Fibroblast of lung (primary cell): ENCODE data around the gene CTNNB1. TPM values are rescaled to one million over a fixed set of nuclear protein-coding genes. Genes with fewer than 3 reads are reported as not detected.

Source experiments
- DNase-seq, 2 donors: peaks; one replicate each; pipeline versions ENCODE4 v3.0.0 to v3.0.0-alpha.2; 2010; ENCODE audit warnings: low read depth in 2 of 2
- H2AFZ ChIP-seq: 2 replicates; pipeline ENCODE4 v1.5.1; 2012; ENCODE audit warnings: low read length, control low read depth, inconsistent platforms
- H3K27ac ChIP-seq: 2 replicates; pipeline ENCODE4 v1.5.1; 2011; ENCODE audit warnings: low read length, control low read depth; ENCODE audit not compliant: insufficient read depth
- H3K27me3 ChIP-seq: 2 replicates; pipeline ENCODE4 v1.5.1; 2011; ENCODE audit warnings: mild to moderate bottlenecking, low read length; ENCODE audit not compliant: control insufficient read depth, insufficient read depth
- H3K36me3 ChIP-seq: 2 replicates; pipeline ENCODE4 v1.5.1; 2011; ENCODE audit warnings: low read length; ENCODE audit not compliant: control insufficient read depth, insufficient read depth
- H3K4me1 ChIP-seq: 2 replicates; pipeline ENCODE4 v1.5.1; 2011; ENCODE audit warnings: low read length; ENCODE audit not compliant: control insufficient read depth, insufficient read depth; ENCODE audit errors: extremely low read depth
- H3K4me2 ChIP-seq: 2 replicates; pipeline ENCODE4 v1.5.1; 2011; ENCODE audit warnings: low read length, control low read depth; ENCODE audit not compliant: insufficient read depth; ENCODE audit errors: extremely low read depth
- H3K4me3 ChIP-seq, 4 experiments: fragments of 200-600 bp in 1 of 4; sonication (generic) in 1 of 4; replicated peaks in 1 of 4; 2 replicates each; pipeline ENCODE4 v1.5.1; 2011 to 2016; ENCODE audit warnings: low read length in 4 of 4, low read depth in 3 of 4, mild to moderate bottlenecking in 3 of 4, control low read depth in 2 of 4, inconsistent platforms in 1 of 4, mixed read lengths in 1 of 4; ENCODE audit not compliant: insufficient read depth in 1 of 4; ENCODE audit errors: control extremely low read depth in 1 of 4
- H3K79me2 ChIP-seq: 2 replicates; pipeline ENCODE4 v1.5.1; 2012; ENCODE audit warnings: mild to moderate bottlenecking, low read length, inconsistent platforms; ENCODE audit not compliant: control insufficient read depth, insufficient read depth
- H3K9ac ChIP-seq: 2 replicates; pipeline ENCODE4 v1.5.1; 2011; ENCODE audit warnings: mild to moderate bottlenecking, low read length, control low read depth; ENCODE audit not compliant: insufficient read depth
- H3K9me3 ChIP-seq: 2 replicates; pipeline ENCODE4 v1.5.1; 2012; ENCODE audit warnings: low read depth, low read length; ENCODE audit not compliant: control insufficient read depth, insufficient read depth
- H4K20me1 ChIP-seq: 2 replicates; pipeline ENCODE4 v1.5.1; 2011; ENCODE audit warnings: low read length; ENCODE audit not compliant: control insufficient read depth, insufficient read depth; ENCODE audit errors: extremely low read depth
- CTCF ChIP-seq, 2 donors: IDR thresholded peaks in 1 of 2; conservative IDR thresholded peaks in 1 of 2; 1 replicate in 1 of 2; 2 replicates in 1 of 2; pipeline ENCODE4 v1.5.1; 2011 to 2012; ENCODE audit warnings: low read length in 2 of 2, control low read depth in 1 of 2, inconsistent platforms in 1 of 2, low read depth in 1 of 2, mild to moderate bottlenecking in 1 of 2
- EZH2 ChIP-seq: IDR thresholded peaks from 2 replicates; pipeline ENCODE4 v1.5.1; 2012; ENCODE audit warnings: low read length, control low read depth, mild to moderate bottlenecking; ENCODE audit errors: missing control alignments
- polyA plus RNA-seq, 2 donors: library from polyadenylated mRNA; depleted of rRNA in 1 of 2; stranded (reverse) in 1 of 2; unstranded in 1 of 2; fragments of >200 nt; gene quantifications; 2 replicates each; pipeline ENCODE4 v1.2.1, GENCODE V29; 2011 to 2012; ENCODE audit warnings: missing spikeins in 1 of 2
- total RNA-seq: library from RNA; depleted of rRNA; stranded (reverse); fragments of >200 nt; gene quantifications from 2 replicates; pipeline ENCODE4 v1.2.1, GENCODE V29; 2014

The CTNNB1 gene
- total and polyA plus RNA-seq, 2 donors (not counting 1 experiment from before 2014, with no cell fraction given), result 266 to 792 TPM

DNA sequence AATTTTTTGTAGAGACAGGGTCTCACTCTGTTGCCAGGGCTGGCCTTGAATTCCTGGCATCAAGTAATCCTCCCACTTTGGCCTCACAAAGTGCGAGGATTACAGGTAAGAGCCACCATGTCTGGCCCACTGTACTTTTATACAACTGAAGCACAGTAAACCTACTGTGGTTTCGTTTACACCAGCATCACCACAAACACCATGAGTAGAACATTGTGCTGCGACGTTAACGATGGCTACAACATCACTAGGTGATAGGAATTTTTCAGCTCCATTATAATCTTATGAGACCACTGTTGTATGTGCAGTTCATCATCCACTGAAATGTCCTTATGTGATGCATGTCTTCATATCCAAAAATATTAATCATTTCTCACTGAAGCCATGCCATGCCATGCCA is 11.7 kb downstream of the CTNNB1 start:
- Histone ChIP-seq H2AFZ (no peak overlapping the region), H3K4me2 (no peak overlapping the region), H3K27me3 (no peaks in the 10 kb centered on the region), H3K79me2 (peaks cover 96% of the 10 kb centered on the region), H3K9ac (no peak overlapping the region), H3K36me3 (no peaks in the 10 kb centered on the region), H4K20me1 (peaks cover 7% of the 10 kb centered on the region), H3K27ac (no peak overlapping the region), H3K4me3 (no peak overlapping the region), H3K4me1 (no peaks in the 10 kb centered on the region), H3K9me3 (no peaks in the 10 kb centered on the region)
- DNase-seq, result no peak
- TF ChIP-seq CTCF (conservative IDR thresholded peaks at IDR 0.05 in 1 of 2, IDR thresholded peaks at IDR 0.05 in 1 of 2; ENCODE audit: low read depth in 1 of 2, low read length in 2 of 2) (no peak), EZH2 (no peak)

GRCh38 chr3:41212088-41212487 is 12.8 kb downstream of the CTNNB1 start:
- H3K4me3 ChIP-seq, result no peak overlapping the region
- no peak overlapping the region for H2AFZ ChIP-seq
- TF ChIP-seq EZH2 (no peak), CTCF (conservative IDR thresholded peaks at IDR 0.05 in 1 of 2, IDR thresholded peaks at IDR 0.05 in 1 of 2; ENCODE audit: low read depth in 1 of 2, low read length in 2 of 2) (no peak)
- H3K36me3 ChIP-seq, result no peaks in the 10 kb centered on the region
- peaks cover 96% of the 10 kb centered on the region for H3K79me2 ChIP-seq
- no peak for DNase-seq
- H3K27ac ChIP-seq, result no peak overlapping the region
- H3K9me3 ChIP-seq, result no peaks in the 10 kb centered on the region
- no peak overlapping the region for H3K4me2 ChIP-seq
- H4K20me1 ChIP-seq, result peaks cover 5% of the 10 kb centered on the region
- H3K9ac ChIP-seq, result no peak overlapping the region
- no peaks in the 10 kb centered on the region for H3K4me1 ChIP-seq
- no peaks in the 10 kb centered on the region for H3K27me3 ChIP-seq

DNA sequence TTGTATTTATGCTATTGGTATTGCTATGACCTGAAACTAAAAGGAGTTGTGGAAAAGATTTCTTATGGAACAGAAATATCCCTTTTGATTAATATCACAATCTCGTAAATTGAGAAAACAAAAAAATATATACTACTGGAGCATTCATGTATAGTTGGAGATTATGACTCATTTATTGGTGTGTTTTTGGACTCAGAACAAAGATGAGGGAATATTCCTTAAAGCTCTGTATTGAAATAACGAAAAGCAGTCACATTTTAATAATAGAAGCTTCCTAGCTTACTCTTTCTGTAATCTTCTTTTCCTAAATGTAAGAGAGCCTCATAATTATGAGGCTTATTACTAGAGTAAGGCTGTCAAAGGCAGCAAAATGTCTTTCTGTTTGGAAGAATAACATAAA is 14.3 kb downstream of the CTNNB1 start:
- H3K27me3 ChIP-seq, result no peaks in the 10 kb centered on the region
- no peaks in the 10 kb centered on the region for H3K9me3 ChIP-seq
- H3K4me1 ChIP-seq, result no peaks in the 10 kb centered on the region
- H3K9ac ChIP-seq, result no peak overlapping the region
- no peak overlapping the region for H3K27ac ChIP-seq
- TF ChIP-seq EZH2 (no peak), CTCF (conservative IDR thresholded peaks at IDR 0.05 in 1 of 2, IDR thresholded peaks at IDR 0.05 in 1 of 2; ENCODE audit: low read depth in 1 of 2, low read length in 2 of 2) (no peak)
- peaks cover 5% of the 10 kb centered on the region for H4K20me1 ChIP-seq
- DNase-seq, result no peak
- H3K4me2 ChIP-seq, result no peak overlapping the region
- H3K36me3 ChIP-seq, result no peaks in the 10 kb centered on the region
- no peak overlapping the region for H3K4me3 ChIP-seq
- peaks cover 96% of the 10 kb centered on the region for H3K79me2 ChIP-seq
- no peak overlapping the region for H2AFZ ChIP-seq
